ENCODE measurements around the gene TTC17. TPM values are rescaled to one million over a fixed set of nuclear protein-coding genes. Genes with fewer than 3 reads are reported as not detected.

Gene TTC17
- total RNA-seq, 2 experiments from 2014 or later: 71.3 to 84.2 TPM

- Histone ChIP-seq H4K20me1 (ENCODE audit: insufficient read depth, low read length) (no peaks in the 10 kb centered on the region), H3K4me1 (ENCODE audit: insufficient read depth, low read length, poor library complexity, severe bottlenecking) (no peaks in the 10 kb centered on the region), H3K4me3 (ENCODE audit: low read depth, low read length, poor library complexity, severe bottlenecking) (no peak overlapping the region), H3K4me2 (ENCODE audit: low read length) (no peak overlapping the region), H3K9me2 (ENCODE audit: insufficient read depth, low read length) (no peaks in the 10 kb centered on the region), H2AFZ (ENCODE audit: low read length) (no peak overlapping the region), H3K27ac (ENCODE audit: low read depth, low read length, poor library complexity, severe bottlenecking) (no peak overlapping the region), H3K36me3 (ENCODE audit: insufficient read depth, low read length) (no peaks in the 10 kb centered on the region), H3K79me2 (ENCODE audit: insufficient read depth, low read depth, low read length) (no peaks in the 10 kb centered on the region), H3K9me3 (ENCODE audit: low read length) (no peaks in the 10 kb centered on the region)
- TF ChIP-seq EZH2phosphoT487 (IDR thresholded peaks at IDR 0.05; ENCODE audit: borderline replicate concordance, low read depth, low read length) (no peak), CTCF (conservative IDR thresholded peaks at IDR 0.05; ENCODE audit: low read length) (no peak)
- intact Hi-C loops (cut with micrococcal nuclease; ENCODE audit: unreplicated experiment): no loop called here
- DNase-seq (ENCODE audit: low spot score): no peak
- ChIA-PET CTCF (ENCODE audit: unreplicated experiment) (no interaction called here), POLR2A (interaction anchor here (0.6 to 1.5 kb wide), 2 partner anchors 10 to 87 kb away, joined by 3 read pairs; no protein-coding TSS in a partner anchor)
- BruUV-seq (replicated peaks): no TSS peak
Measured at GRCh38 chr11:43507171-43507570, 148.5 kb downstream of the TTC17 start.

- Histone ChIP-seq H3K4me1 (ENCODE audit: insufficient read depth, low read length, poor library complexity, severe bottlenecking) (no peaks in the 10 kb centered on the region), H3K4me3 (ENCODE audit: low read depth, low read length, poor library complexity, severe bottlenecking) (no peak overlapping the region), H2AFZ (ENCODE audit: low read length) (peak overlapping the region; percentile 58; the same call in 1 of the 2 replicates), H3K36me3 (ENCODE audit: insufficient read depth, low read length) (no peaks in the 10 kb centered on the region), H3K27ac (ENCODE audit: low read depth, low read length, poor library complexity, severe bottlenecking) (no peak overlapping the region), H3K9me2 (ENCODE audit: insufficient read depth, low read length) (no peaks in the 10 kb centered on the region), H3K4me2 (ENCODE audit: low read length) (no peak overlapping the region), H3K9me3 (ENCODE audit: low read length) (no peaks in the 10 kb centered on the region), H3K79me2 (ENCODE audit: insufficient read depth, low read depth, low read length) (no peaks in the 10 kb centered on the region), H4K20me1 (ENCODE audit: insufficient read depth, low read length) (no peaks in the 10 kb centered on the region)
- no peak for DNase-seq (ENCODE audit: low spot score)
- CTCF ChIA-PET (ENCODE audit: unreplicated experiment): no interaction called here
- no TSS peak for BruUV-seq (replicated peaks)
- intact Hi-C loops (cut with micrococcal nuclease; ENCODE audit: unreplicated experiment): no loop called here
- no peak for TF ChIP-seq CTCF (conservative IDR thresholded peaks at IDR 0.05; ENCODE audit: low read length)
- TF ChIP-seq EZH2phosphoT487 (IDR thresholded peaks at IDR 0.05; ENCODE audit: borderline replicate concordance, low read depth, low read length): no peak
- POLR2A ChIA-PET: interaction anchor here (1.5 kb wide), 1 partner anchor 11 kb away, joined by 3 read pairs; no protein-coding TSS in a partner anchor
Measured at GRCh38 chr11:43508511-43508918, 149.8 kb downstream of the TTC17 start.

- H3K79me2 ChIP-seq (ENCODE audit: insufficient read depth, low read depth, low read length): no peaks in the 10 kb centered on the region
- ChIA-PET CTCF (ENCODE audit: unreplicated experiment) (no interaction called here), POLR2A (no interaction called here)
- no peaks in the 10 kb centered on the region for H3K9me3 ChIP-seq (ENCODE audit: low read length)
- TF ChIP-seq EZH2phosphoT487 (IDR thresholded peaks at IDR 0.05; ENCODE audit: borderline replicate concordance, low read depth, low read length): no peak
- no peak for TF ChIP-seq CTCF (conservative IDR thresholded peaks at IDR 0.05; ENCODE audit: low read length)
- H2AFZ ChIP-seq (ENCODE audit: low read length): no peak overlapping the region
- H3K4me2 ChIP-seq (ENCODE audit: low read length): no peak overlapping the region
- H3K36me3 ChIP-seq (ENCODE audit: insufficient read depth, low read length): no peaks in the 10 kb centered on the region
- H3K4me1 ChIP-seq (ENCODE audit: insufficient read depth, low read length, poor library complexity, severe bottlenecking): no peaks in the 10 kb centered on the region
- H3K27ac ChIP-seq (ENCODE audit: low read depth, low read length, poor library complexity, severe bottlenecking): no peak overlapping the region
- BruUV-seq (replicated peaks): no TSS peak
- H3K9me2 ChIP-seq (ENCODE audit: insufficient read depth, low read length): no peaks in the 10 kb centered on the region
- intact Hi-C loops (cut with micrococcal nuclease; ENCODE audit: unreplicated experiment): no loop called here
- no peaks in the 10 kb centered on the region for H4K20me1 ChIP-seq (ENCODE audit: insufficient read depth, low read length)
- H3K4me3 ChIP-seq (ENCODE audit: low read depth, low read length, poor library complexity, severe bottlenecking): no peak overlapping the region
- no peak for DNase-seq (ENCODE audit: low spot score)
Measured at GRCh38 chr11:43511959-43512358, 153.2 kb downstream of the TTC17 start.

All from OCI-LY7 (cell line).